ENCODE results near the gene MTCP1.

The MTCP1 gene

GRCh38 chrX:155053656-155054055 lies 17.3 kb downstream of the MTCP1 start:
- DNase-seq (ENCODE audit: low spot score) = peak; percentile 12

DNA sequence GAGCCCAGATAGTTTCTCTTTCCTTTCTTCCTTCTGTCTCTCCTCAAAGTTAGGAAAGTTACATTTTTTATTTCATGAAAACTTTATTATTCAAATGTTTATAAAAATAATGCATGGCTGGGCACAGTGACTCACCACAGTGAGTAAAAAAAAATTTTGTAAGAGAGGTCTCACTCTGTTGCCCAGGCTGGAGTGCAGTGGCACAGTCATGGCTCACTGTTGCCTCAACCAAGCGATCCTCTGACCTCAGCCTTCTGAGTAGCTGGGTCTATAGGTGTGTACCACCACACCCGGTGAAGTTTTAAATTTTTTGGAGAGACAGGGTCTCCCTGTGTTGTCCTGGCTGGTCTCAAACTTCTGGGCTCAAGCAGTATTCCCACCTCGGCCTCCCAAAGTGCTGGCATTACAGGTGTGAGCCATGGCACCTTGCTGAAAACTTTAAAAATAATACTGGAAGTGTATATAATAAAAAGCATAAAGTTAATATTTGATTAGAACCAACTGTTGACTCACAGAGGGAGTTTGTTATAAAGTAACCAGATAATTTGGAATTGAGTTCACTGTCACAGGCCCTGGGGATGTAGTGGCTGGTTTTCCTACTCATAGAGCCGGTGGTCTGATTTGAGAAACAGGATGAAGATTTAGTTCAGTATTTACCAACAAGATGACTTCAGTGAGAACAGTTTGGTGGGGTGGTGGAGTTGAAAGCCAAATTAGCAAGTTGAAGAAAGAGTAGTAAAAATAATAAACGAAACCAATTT lies 18.0 kb downstream of the MTCP1 start:
- DNase-seq (ENCODE audit: low spot score) = peak; percentile 80

DNA sequence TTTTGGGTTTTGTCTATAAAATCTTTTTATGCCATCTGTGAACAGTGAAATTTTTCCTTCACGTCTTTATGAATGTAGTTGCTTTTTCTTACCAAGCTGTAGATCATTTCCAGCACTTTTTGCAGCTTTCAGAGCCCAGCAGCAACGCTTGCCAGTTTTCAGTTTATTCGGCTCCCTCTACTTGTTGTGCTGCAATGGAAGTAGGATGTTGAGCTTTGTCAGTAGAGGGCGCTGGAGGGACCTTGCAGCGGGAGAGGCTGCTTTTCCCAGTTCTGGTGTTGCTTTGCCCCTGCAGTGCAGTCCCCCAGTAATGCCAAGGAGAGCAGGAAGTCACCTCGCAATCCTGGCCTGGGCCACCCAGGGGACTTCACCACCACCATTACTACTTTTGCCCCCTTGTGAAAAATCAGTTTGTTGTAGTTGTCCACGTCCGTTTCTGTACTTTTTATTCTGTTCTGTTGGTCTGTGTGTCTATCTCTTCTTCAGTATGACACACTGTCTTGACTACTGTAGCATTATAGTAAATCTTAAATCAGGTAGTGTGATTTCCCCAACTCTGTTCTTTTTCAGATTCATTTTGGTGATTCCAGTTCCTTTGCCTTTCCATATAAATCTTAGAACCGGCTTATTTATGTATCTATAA lies 21.8 kb downstream of the MTCP1 start:
- peak; percentile 55 for DNase-seq (ENCODE audit: low spot score)

DNA sequence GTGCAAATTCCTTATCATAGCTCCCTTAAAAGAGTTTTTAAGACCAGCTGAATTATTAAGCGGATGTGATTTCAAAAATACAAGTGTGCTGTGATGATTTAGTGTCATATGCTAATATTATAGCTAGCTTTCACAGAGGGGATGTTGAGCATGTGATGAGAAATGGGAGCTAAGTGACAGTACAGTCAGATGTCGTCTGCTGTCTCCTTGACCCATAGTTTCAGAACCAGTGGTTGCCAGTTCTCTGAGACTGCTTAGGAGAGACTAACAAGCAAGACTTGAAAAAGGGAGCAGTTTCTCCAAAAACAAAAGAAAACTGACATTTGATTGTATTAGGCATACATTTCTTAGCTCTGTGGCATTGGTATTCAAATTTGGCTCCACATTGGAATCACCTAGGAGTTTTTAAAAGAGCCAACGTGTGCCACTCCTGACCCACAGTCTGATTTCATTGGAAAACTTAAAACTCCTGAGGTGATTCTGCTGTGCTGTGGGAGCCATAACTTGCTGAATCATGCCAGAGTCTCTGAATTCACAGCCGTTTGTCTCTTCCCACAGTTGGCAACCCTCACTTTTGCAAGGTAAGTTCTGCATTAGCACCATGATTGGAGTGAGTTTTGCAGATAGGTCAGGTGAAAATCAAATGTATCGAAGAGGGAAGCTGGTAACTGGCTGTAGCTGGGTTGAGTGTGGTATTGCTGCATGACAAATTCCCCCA lies 24.0 kb downstream of the MTCP1 start:
- DNase-seq (ENCODE audit: low spot score) = no peak

DNA sequence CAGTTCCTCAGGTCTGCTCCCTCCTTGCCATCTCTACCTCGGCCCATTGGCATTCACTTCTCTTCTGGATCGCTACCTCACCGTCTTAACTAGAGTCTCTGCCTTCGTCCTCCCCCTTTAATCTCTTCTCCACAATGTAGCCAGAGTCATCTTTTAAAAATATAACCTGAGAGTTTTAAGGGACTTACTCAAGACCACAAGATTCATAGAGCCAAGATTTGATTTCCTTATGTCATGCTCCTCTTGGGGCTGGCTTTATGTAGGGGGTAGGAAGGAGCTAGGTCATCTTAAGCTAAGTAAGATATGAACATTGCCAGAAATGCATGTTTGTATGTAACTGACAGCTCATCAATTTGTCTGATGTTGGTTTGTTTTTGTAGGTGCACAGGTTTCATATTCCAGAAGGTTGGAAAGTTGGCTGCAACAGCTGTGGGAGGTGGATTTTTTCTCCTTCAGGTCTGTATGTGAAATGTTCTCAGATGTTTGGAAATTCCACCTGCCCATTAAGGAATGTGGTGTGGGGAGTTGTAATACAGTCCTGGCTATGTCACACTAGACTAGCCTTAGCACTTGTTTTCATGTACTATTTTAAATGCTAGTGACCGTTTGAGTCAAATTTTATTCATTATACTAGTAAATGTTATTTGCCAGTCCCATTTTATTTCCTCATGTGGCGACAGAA lies 24.7 kb downstream of the MTCP1 start:
- DNase-seq (ENCODE audit: low spot score) = peak; percentile 7

GRCh38 chrX:155035688-155036087 lies 35.2 kb downstream of the MTCP1 start:
- no peak for DNase-seq (ENCODE audit: low spot score)

- DNase-seq (ENCODE audit: low spot score) = no peak
Measured at GRCh38 chrX:155031657-155032056, 39.3 kb downstream of the MTCP1 start.

- DNase-seq (ENCODE audit: low spot score) = peak; percentile 46
Measured at GRCh38 chrX:155028877-155029291, 42.1 kb downstream of the MTCP1 start.

DNA sequence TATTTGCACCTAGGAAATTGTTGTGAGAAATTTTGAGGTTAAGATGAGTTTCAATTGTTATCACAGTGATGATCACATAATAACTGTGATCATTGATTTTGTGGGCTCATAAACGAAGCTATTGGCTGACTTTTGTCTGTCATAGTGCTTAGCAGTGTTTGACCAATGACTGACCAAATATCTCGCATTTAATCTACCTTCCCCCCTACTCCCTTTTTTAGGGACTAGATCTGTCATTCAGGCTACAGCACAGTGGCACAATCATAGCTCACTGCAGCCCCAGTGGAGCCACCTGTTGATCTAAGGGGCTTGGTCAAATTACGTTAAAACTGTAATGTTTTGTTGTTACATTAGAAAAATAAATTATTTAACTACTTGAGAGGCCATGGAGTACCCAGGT lies 42.8 kb downstream of the MTCP1 start:
- DNase-seq (ENCODE audit: low spot score) = no peak

DNA sequence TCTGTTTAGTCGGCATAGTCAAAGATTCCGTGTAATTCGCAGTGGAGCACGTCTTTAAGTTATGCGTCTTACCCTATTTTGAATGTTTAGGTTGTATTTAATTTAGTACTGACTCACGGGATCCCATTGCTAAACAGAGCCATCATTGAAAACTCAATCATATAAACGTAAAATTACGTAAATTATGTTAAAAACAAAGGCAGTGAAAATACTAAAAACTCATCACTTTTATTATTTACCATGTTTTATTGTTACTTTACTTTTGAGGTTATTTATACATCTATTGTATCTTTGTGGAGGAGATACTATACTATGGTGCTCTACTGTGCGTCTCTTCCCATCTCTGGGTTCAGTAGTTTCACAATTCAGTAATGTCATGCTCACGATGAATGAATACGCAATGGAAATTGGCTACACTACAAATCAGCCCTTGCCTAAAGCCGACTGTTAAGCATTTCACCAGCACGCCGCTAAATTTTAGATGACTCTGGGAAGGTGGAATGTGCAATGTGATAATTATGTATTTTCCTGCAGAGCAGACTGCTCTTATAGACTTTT lies 43.3 kb downstream of the MTCP1 start:
- DNase-seq (ENCODE audit: low spot score) = peak; percentile 37

DNA sequence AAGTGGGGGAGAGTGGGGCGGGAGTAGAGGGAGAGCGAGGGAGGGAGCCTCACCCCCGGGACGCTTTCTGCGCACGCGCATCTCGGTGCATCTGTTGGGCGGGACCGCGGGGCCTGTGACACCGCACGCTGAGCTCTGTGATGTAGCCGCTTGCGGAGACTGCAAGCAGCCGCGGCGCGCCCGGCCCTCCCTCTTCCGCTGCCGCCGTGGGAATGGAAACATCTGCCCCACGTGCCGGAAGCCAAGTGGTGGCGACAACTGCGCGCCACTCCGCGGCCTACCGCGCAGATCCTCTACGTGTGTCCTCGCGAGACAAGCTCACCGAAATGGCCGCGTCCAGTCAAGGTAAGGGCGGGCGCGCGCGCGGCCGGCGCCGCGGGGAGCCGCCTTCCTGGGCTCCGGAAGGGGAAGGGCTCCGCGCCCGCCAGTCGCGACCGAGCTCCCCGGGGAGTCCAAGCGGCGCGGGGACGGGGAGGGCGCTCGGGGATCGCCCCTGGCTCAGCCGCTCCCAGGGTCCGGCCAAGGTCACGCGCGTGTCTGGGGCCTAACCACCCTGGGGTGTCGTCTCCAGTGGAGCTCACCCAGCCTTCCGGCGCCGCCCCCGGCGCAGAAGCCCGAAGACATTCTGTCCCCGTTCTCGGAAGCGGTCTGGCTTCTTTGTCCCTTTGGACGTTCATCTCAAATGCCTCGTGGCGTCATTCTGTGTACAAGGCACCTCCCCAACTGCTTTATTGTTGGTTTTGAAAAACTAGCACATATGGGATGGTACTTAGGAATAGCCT lies 44.0 kb downstream of the MTCP1 start, which contains the start of gene FUNDC2:
FUNDC2 (plus strand) TSS at position 118 of the 782 bp plus-strand sequence; CDS start at position 213, 95 bp downstream.
- peak; percentile 94 for DNase-seq (ENCODE audit: low spot score)

DNA sequence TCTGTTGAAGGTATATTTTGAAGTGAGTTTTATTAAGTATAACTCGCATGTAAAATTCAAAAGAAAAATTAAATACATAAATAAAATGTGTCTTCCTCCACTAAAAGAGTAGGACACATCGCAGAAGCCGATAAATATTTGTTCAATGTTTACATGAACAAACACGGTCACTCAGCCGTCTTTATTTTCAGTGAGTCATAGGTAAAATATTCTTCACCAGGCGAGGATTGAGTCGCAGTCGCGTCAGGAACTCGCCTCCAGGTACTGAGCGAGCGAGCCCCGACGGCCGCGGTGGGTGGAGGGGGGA lies 44.6 kb downstream of the MTCP1 start:
- DNase-seq (ENCODE audit: low spot score) = no peak

- DNase-seq (ENCODE audit: low spot score) = no peak
Measured at GRCh38 chrX:155023907-155024833, 46.8 kb downstream of the MTCP1 start.

GRCh38 chrX:155022585-155022984 lies 48.4 kb downstream of the MTCP1 start, which contains the start of gene F8:
Gene F8, minus strand, starts transcription at chrX:155022723. Its CDS starts 171 bp downstream, at chrX:155022552.
- no peak for DNase-seq (ENCODE audit: low spot score)

GRCh38 chrX:155020591-155020990 lies 50.3 kb downstream of the MTCP1 start:
- DNase-seq (ENCODE audit: low spot score) = no peak
